Gastroesophageal sphincter (tissue), 3 donors: ENCODE measurements around the gene NREP.

ENCODE experiments used
- CTCF ChIP-seq, 4 experiments: fragments of 200-600 bp in 2 of 4; fragments of 450-650 bp in 2 of 4; sonication (generic) in 1 of 4; IDR thresholded peaks; one replicate each; pipeline ENCODE4 v1.5.1; 2017 to 2019; ENCODE audit warnings: antibody characterized with exemption in 4 of 4, mild to moderate bottlenecking in 2 of 4, moderate library complexity in 2 of 4
- EP300 ChIP-seq: sonication (generic); formaldehyde crosslinking; IDR thresholded peaks from one replicate; pipeline ENCODE4 v1.6.1; 2017; ENCODE audit warnings: antibody characterized with exemption, mild to moderate bottlenecking

- TF ChIP-seq EP300 (no peak), CTCF (IDR thresholded peaks at IDR 0.05) (no peak)
Measured at GRCh38 chr5:111746791-111747190, 10.2 kb downstream of the NREP start.
